Esophagus (tissue), 2 donors: ENCODE measurements around the gene ARFRP1. TPM values are rescaled to one million over a fixed set of nuclear protein-coding genes. Genes with fewer than 3 reads are reported as not detected.

Experiments used
- H3K27ac ChIP-seq, 2 donors: one replicate each; pipeline ENCODE4 v1.5.1; 2013; ENCODE audit warnings: low read depth in 2 of 2, mild to moderate bottlenecking in 2 of 2, inconsistent platforms in 1 of 2, low read length in 1 of 2, moderate library complexity in 1 of 2
- H3K27me3 ChIP-seq, 2 donors: one replicate each; pipeline ENCODE4 v1.6.1; 2013; ENCODE audit warnings: low read length in 2 of 2, control low read depth in 1 of 2, mild to moderate bottlenecking in 1 of 2; ENCODE audit not compliant: insufficient read depth in 2 of 2, control insufficient read depth in 1 of 2
- H3K36me3 ChIP-seq, 2 donors: one replicate each; pipeline ENCODE4 v1.6.1; 2013; ENCODE audit warnings: low read length in 1 of 2; ENCODE audit not compliant: control insufficient read depth in 2 of 2, insufficient read depth in 2 of 2
- H3K4me1 ChIP-seq, 2 donors: one replicate each; pipeline ENCODE4 v1.6.1; 2013; ENCODE audit warnings: low read length in 1 of 2; ENCODE audit not compliant: control insufficient read depth in 2 of 2, insufficient read depth in 2 of 2
- H3K4me3 ChIP-seq, 2 donors: one replicate each; pipeline ENCODE4 v1.5.1; 2013; ENCODE audit warnings: low read length in 2 of 2, mild to moderate bottlenecking in 2 of 2, low read depth in 1 of 2, moderate library complexity in 1 of 2
- H3K9me3 ChIP-seq, 2 donors: one replicate each; pipeline ENCODE4 v1.6.1; 2013; ENCODE audit warnings: mild to moderate bottlenecking in 2 of 2, low read depth in 1 of 2, low read length in 1 of 2, moderate library complexity in 1 of 2; ENCODE audit not compliant: control insufficient read depth in 2 of 2, insufficient read depth in 1 of 2
- WGBS, 2 donors: extraction: QIAGEN DNeasy Blood & Tissue Kit; methylation state at CpG; one replicate each; pipeline ENCODE4 v1.1.7; 2013; 5-methylcytosine and 5-hydroxymethylcytosine counted together
- polyA plus RNA-seq, 2 donors: library from polyadenylated mRNA; stranded (reverse); fragments of 200-250 nt; gene quantifications; one replicate each; pipeline ENCODE4 v1.2.3, GENCODE V29; 2013
- donor health status: healthy with polysubstance abuse.
- donor health status: Bipolar disorder and iron deficiency.

The ARFRP1 gene
- polyA plus RNA-seq, 2 donors: 33.9 to 35.4 TPM

DNA sequence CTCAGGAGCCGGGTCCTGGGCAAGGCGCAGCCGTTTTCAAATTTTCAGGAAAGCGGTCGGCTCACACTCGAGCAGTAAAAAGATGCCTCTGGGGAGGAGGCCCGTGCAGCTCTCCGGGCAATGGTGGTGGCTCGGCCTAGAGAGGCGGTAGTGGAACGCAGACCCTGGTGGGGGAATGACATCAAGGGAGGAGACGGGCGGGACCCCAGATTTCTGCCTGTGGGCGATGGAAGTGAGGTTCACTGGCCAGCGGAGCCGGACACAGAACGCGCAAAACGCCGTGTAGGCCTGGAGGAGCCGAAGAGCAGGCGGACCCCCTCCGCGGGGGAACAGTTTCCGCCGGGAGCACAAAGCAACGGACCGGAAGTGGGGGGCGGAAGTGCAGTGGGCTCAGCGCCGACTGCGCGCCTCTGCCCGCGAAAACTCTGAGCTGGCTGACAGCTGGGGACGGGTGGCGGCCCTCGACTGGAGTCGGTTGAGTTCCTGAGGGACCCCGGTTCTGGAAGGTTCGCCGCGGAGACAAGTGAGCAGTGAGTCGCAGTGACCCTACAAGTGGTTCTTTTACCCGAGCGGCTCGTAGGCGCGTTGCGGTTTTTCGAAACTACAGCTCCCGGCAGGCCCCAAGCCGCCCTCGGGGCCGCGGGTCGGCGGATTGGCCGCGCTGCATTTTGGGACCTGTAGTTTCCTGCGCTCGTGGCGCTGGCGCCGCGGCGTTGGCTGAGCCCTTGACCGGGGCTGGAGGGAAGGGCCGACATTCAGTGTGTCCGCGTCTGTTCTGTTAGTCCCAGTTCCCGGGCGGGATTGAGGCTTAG lies 49.6 kb downstream of the ARFRP1 start, which contains the start of gene RTEL1:
TSS of gene RTEL1 (plus strand) at position 376 of the 812 bp plus-strand sequence. CDS start 1,091 bp downstream, outside the sequence.
- peaks cover 3 to 19% of the 10 kb centered on the region in 2 donors for H3K36me3 ChIP-seq
- H3K4me3 ChIP-seq: peak within 1 kb of the TSS; percentile 83 to 88
- H3K9me3 ChIP-seq: no peaks in the 10 kb centered on the region
- peak within 1 kb of the TSS; percentile 83 to 86 for H3K27ac ChIP-seq
- WGBS, 2 donors: 1 to 3% methylated on average over 72 to 73 of the region's 73 CpGs
- no peaks in the 10 kb centered on the region for H3K27me3 ChIP-seq
- H3K4me1 ChIP-seq: peaks cover 4 to 18% of the 10 kb centered on the region in 2 donors

DNA sequence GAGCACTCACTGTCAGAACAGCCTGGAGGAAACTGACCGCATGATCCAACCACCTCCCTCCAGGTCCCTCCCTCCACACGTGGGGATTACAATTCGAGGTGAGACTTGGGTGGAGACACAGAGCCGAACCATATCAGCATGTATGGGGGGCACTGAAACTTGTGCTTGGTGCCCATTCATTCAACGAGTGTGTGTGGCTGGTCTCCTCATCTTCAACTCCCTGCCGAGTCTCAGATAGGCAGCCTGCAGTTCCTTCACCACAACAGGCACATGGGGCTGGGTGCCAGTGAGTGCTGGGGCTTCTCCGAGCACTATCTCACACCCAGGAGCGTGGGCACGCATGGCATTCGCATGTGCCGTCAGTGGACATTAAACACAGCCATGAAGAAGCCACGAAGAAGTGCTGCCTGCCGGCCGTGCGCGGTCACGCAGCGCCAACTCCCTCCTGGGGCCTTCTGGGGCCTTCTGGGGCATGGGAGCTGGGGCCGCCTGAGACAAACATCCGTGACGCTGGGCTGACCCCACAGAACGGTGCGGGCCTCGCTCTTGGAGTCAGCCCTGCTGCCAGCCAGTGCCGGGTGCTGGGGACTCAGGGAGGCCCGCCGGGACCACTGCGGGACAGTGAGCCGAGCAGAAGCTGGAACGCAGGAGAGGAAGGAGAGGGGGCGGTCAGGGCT lies 50.4 kb downstream of the ARFRP1 start:
- Histone ChIP-seq H3K4me3 (peak overlapping the region; percentile 83 to 88), H3K4me1 (peaks cover 11 to 22% of the 10 kb centered on the region in 2 donors), H3K36me3 (peaks cover under 1 to 12% of the 10 kb centered on the region in 2 donors), H3K27me3 (no peaks in the 10 kb centered on the region), H3K9me3 (no peaks in the 10 kb centered on the region), H3K27ac (peak overlapping the region; percentile 83 to 86)
- 48 to 53% methylated on average over 31 of the region's 31 CpGs for WGBS, 2 donors

DNA sequence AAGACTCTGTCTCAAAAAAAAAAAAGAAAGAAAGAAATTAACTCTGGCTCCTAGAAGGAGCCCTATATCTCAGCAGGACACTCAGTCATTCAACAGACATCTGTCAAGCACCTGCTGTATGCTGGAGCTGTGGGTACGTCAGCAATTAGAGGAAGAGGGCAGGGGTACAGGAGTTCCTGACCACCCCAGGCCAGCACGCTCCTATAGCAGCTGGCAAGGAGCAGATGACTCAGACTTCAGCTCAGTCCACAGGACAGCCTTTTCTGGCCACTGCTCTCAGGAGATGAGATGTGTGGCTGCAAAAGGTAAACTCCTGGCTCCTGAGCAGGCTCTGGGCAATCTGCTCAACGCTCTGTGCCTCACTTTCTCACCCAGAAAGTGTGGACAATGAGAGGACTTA lies 51.3 kb downstream of the ARFRP1 start:
- peaks cover 13 to 25% of the 10 kb centered on the region in 2 donors for H3K4me1 ChIP-seq
- H3K27ac ChIP-seq: no peak overlapping the region
- H3K9me3 ChIP-seq: no peaks in the 10 kb centered on the region
- H3K4me3 ChIP-seq: no peak overlapping the region
- no peaks in the 10 kb centered on the region for H3K27me3 ChIP-seq
- WGBS, 2 donors: 95 to 99% methylated on average over 3 of the region's 3 CpGs
- peaks cover 0 to 4% of the 10 kb centered on the region in 2 donors for H3K36me3 ChIP-seq

GRCh38 chr20:63655249-63655648 lies 52.5 kb downstream of the ARFRP1 start:
- H3K4me1 ChIP-seq: peaks cover 13 to 25% of the 10 kb centered on the region in 2 donors
- H3K27me3 ChIP-seq: no peaks in the 10 kb centered on the region
- no peaks in the 10 kb centered on the region for H3K9me3 ChIP-seq
- H3K4me3 ChIP-seq: no peak overlapping the region
- 63 to 66% methylated on average over 4 of the region's 4 CpGs for WGBS, 2 donors
- H3K36me3 ChIP-seq: no peaks in the 10 kb centered on the region
- no peak overlapping the region for H3K27ac ChIP-seq

GRCh38 chr20:63653974-63654668 lies 53.7 kb downstream of the ARFRP1 start:
- Histone ChIP-seq H3K27ac (no peak overlapping the region), H3K4me3 (peak overlapping the region in 1 of 2 donors; percentile 27), H3K36me3 (no peaks in the 10 kb centered on the region), H3K27me3 (no peaks in the 10 kb centered on the region), H3K9me3 (no peaks in the 10 kb centered on the region), H3K4me1 (peaks cover 13 to 21% of the 10 kb centered on the region in 2 donors)
- WGBS, 2 donors: 44 to 48% methylated on average over 14 to 15 of the region's 15 CpGs

GRCh38 chr20:63653041-63653973 lies 54.5 kb downstream of the ARFRP1 start, which contains the start of gene STMN3:
STMN3 (minus strand) TSS chr20:63653424; CDS start chr20:63653345, 79 bp downstream.
- Histone ChIP-seq H3K27me3 (no peaks in the 10 kb centered on the region), H3K4me3 (peak within 1 kb of the TSS; percentile 55 to 56), H3K27ac (peak within 1 kb of the TSS in 1 of 2 donors; percentile 35), H3K9me3 (no peaks in the 10 kb centered on the region), H3K4me1 (peaks cover 13 to 17% of the 10 kb centered on the region in 2 donors), H3K36me3 (no peaks in the 10 kb centered on the region)
- 1% methylated on average over 62 to 71 of the region's 73 CpGs for WGBS, 2 donors

GRCh38 chr20:63652192-63652980 lies 55.4 kb downstream of the ARFRP1 start:
- WGBS, 2 donors: 1% methylated on average over 62 to 91 of the region's 91 CpGs
- peaks cover 11 to 13% of the 10 kb centered on the region in 2 donors for H3K4me1 ChIP-seq
- H3K4me3 ChIP-seq: peak overlapping the region; percentile 55 to 56
- H3K9me3 ChIP-seq: no peaks in the 10 kb centered on the region
- no peak overlapping the region for H3K27ac ChIP-seq
- no peaks in the 10 kb centered on the region for H3K27me3 ChIP-seq
- H3K36me3 ChIP-seq: no peaks in the 10 kb centered on the region

GRCh38 chr20:63651942-63652191 lies 55.9 kb downstream of the ARFRP1 start:
- H3K4me1 ChIP-seq: peaks cover 8 to 13% of the 10 kb centered on the region in 2 donors
- no peaks in the 10 kb centered on the region for H3K36me3 ChIP-seq
- no peaks in the 10 kb centered on the region for H3K27me3 ChIP-seq
- H3K27ac ChIP-seq: peak overlapping the region in 1 of 2 donors; percentile 3
- WGBS, 2 donors: 15 to 20% methylated on average over 11 of the region's 11 CpGs
- H3K9me3 ChIP-seq: no peaks in the 10 kb centered on the region
- peak overlapping the region; percentile 55 to 56 for H3K4me3 ChIP-seq
